ENCODE results near the gene CSF1.

Gene CSF1

DNA sequence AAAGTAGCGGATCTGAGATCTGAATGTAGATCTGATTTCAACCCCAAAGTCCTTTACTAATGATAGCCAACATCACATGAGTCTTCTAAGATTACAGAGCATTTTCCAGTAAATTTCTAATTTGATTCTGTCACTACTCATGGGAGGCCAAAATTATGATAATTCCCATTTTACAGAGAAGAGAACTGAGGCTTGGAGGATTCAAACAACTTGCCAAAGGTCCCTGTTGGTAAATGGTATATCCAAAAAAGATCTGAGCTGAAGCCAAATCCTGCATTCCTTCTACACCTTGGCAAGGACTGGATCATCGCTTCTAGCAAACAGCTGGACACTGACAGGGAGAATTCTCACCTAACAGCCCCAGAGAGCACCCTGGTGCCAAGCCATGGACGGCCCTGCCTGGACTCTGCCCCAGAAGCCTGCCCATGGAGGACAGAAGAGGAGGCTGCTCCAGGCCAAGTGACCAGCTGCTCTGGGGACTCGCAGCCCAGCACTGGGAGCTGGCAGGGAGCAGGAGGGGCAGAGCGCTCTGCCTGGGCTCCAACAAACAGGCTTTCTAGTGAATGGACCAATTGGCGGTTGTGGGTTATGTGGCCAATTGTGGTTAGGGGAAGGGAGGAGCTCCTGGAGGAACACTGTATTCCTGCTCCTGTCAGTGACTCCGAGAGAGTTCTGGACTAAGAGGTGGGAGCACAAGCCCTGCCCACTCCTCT, 6.4 kb upstream of the CSF1 start:
- Mint-ChIP-seq H3K27me3 (ENCODE audit: low read depth) (no peaks in the 10 kb centered on the region), H3K27ac (peak overlapping the region; percentile 28), H3K36me3 (ENCODE audit: low read depth) (peaks cover 11% of the 10 kb centered on the region), H3K4me3 (no peak overlapping the region), H3K9me3 (no peaks in the 10 kb centered on the region), H3K4me1 (ENCODE audit: low read depth) (peaks cover 43% of the 10 kb centered on the region)

DNA sequence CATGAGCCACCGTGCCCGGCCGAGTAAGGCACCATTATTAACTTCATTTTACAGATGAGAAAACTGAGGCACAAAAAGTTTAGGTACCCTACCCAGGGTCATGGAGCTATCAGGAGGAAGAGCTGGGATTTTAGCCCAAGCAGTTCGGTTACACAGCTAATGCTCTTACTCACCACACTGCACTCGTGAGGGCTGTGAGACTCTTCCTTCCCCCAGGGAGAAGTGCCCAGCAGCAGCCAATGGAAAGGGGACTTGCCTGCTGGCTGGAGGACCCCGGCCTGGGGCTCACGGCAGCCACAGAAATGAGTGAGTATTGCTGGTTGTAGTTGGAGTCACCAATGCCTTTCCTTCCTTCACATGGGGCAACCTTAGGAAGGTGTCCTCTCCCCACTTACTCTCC, 5.2 kb upstream of the CSF1 start:
- peak overlapping the region; percentile 71 for H3K4me3 Mint-ChIP-seq
- H3K27me3 Mint-ChIP-seq (ENCODE audit: low read depth), result no peaks in the 10 kb centered on the region
- H3K4me1 Mint-ChIP-seq (ENCODE audit: low read depth), result peaks cover 55% of the 10 kb centered on the region
- peaks cover 14% of the 10 kb centered on the region for H3K36me3 Mint-ChIP-seq (ENCODE audit: low read depth)
- no peaks in the 10 kb centered on the region for H3K9me3 Mint-ChIP-seq
- peak overlapping the region; percentile 97 for H3K27ac Mint-ChIP-seq

DNA sequence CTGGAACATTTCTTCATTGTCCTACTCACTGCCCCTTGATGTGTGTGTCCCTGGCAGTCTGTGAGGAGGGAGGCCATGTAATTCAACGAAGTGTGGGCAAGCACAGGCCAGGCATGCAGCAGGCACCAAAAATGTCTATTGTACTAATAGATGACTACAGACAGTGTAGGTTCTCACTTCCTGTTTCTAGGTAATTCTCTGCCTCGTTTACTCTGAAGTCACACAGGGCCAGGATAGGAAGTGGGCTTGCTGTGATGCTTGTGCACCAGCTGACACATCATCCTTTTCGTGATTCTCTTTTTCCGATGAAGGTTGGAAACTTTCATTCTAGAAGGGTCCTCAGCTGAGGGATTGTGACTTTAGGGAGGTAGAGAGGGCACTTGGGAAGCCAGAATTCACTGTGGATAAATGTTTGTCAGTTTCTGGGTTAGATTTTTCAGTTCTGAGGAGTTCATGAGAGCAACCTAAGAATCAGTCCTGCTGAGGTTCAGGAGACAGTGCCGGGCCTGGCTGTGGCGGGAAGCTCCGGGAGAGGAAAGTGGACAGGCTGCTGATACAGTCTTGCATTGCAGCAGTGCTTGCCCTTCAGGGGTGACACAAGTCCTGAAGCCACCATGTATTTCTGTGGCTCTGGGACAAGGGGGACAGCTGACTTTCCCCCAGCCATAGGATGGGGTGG, 4.3 kb upstream of the CSF1 start:
- Mint-ChIP-seq H3K4me1 (ENCODE audit: low read depth) (peaks cover 55% of the 10 kb centered on the region), H3K27ac (peak overlapping the region; percentile 97), H3K4me3 (peak overlapping the region; percentile 71), H3K36me3 (ENCODE audit: low read depth) (peaks cover 14% of the 10 kb centered on the region), H3K27me3 (ENCODE audit: low read depth) (no peaks in the 10 kb centered on the region), H3K9me3 (no peaks in the 10 kb centered on the region)

DNA sequence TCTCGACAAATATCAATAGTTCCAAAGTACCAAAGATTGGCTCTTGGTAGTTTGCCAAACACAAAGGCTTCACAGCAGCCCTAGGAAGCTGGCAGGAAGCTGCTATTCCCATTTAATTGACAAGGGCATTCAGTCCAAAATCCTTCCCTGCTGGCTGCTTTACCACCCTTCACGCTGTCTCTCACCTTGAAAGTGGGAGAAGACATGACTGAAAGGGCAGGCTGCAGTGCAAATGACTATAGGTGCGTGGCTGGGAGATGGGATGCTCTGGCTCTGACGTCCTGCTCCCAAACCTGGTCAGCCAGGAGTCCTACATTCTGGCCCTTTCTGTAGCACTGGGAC, 3.8 kb upstream of the CSF1 start:
- H3K27me3 Mint-ChIP-seq (ENCODE audit: low read depth), result no peaks in the 10 kb centered on the region
- H3K9me3 Mint-ChIP-seq, result no peaks in the 10 kb centered on the region
- peaks cover 17% of the 10 kb centered on the region for H3K36me3 Mint-ChIP-seq (ENCODE audit: low read depth)
- H3K4me3 Mint-ChIP-seq, result no peak overlapping the region
- H3K27ac Mint-ChIP-seq, result peak overlapping the region; percentile 24
- peaks cover 54% of the 10 kb centered on the region for H3K4me1 Mint-ChIP-seq (ENCODE audit: low read depth)

DNA sequence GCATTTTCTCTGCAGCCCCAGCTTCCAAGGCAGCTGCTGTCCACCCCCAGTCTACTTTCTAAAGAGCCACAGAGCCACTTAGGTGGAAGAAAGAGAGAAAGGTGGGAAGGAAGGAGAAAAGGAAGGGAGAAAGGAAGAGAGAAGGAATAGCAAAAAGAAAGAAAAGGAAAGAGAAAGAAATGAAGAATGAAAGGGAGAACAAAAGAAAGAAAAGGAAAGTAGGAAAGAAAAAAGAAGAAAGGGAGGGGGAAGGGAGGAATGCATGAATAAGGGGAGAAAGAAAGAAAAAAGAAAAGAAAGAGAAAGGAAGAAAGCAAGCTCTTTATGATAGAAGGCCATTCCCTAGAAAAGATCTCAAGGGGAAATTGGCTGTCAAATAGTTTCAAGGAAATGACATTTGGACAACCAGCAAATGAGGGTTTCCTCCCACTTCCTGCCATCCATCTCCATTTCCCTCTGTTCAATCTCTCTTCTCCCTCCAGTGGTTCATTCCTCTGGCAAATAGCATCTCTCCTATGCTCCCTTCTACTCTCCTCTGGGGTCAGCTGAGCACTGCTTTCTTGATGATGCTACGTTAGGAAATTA, 3.4 kb upstream of the CSF1 start:
- Mint-ChIP-seq H3K27me3 (ENCODE audit: low read depth) (no peaks in the 10 kb centered on the region), H3K27ac (peak overlapping the region; percentile 86), H3K9me3 (no peaks in the 10 kb centered on the region), H3K4me1 (ENCODE audit: low read depth) (peaks cover 54% of the 10 kb centered on the region), H3K4me3 (peak overlapping the region; percentile 55), H3K36me3 (ENCODE audit: low read depth) (peaks cover 19% of the 10 kb centered on the region)

DNA sequence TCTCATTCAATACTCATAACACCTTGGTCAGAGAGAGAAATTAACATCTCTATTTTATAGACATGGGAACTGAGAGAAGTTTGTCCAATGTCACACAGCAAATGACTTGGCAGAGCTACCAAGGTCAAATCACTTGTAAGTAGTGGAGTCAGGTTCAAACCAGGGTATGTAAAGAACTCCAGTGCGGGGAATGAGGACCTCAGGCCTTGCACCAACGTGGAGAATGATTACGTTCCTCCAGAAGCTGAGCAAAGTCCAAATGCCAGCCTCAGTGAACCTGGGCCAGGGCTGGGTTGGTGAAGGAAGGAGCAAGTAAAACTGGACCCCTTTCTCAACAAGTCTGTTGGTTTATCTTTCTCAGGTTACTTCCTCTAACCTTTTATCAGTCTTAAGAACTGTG, 1.8 kb upstream of the CSF1 start:
- Mint-ChIP-seq H3K27me3 (ENCODE audit: low read depth) (no peaks in the 10 kb centered on the region), H3K4me3 (no peak overlapping the region), H3K9me3 (no peaks in the 10 kb centered on the region), H3K4me1 (ENCODE audit: low read depth) (peaks cover 67% of the 10 kb centered on the region), H3K36me3 (ENCODE audit: low read depth) (peaks cover 28% of the 10 kb centered on the region), H3K27ac (peak overlapping the region; percentile 9)

DNA sequence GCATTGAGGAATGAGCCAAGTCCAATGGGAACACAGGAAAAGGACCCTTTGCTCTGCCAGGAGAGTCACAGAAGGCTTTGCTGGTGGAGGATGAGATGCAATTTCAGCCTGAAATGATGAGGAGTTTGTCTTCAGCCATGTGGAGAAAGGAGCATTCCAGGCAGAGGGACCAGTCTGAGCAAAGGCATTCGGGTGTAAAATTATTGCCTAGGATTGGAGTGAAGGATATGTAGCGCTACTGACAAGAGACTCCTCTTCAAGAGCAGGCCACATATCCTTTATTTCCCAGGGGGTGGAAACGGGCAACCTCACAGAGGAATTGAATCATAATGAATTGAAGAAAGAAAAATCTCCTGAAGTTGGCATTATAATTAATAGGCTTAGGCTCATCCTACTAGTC, 1.1 kb upstream of the CSF1 start:
- Mint-ChIP-seq H3K36me3 (ENCODE audit: low read depth) (peaks cover 32% of the 10 kb centered on the region), H3K9me3 (no peaks in the 10 kb centered on the region), H3K27me3 (ENCODE audit: low read depth) (no peaks in the 10 kb centered on the region), H3K4me3 (peak overlapping the region; percentile 92), H3K27ac (peak overlapping the region; percentile 94), H3K4me1 (ENCODE audit: low read depth) (peaks cover 67% of the 10 kb centered on the region)

DNA sequence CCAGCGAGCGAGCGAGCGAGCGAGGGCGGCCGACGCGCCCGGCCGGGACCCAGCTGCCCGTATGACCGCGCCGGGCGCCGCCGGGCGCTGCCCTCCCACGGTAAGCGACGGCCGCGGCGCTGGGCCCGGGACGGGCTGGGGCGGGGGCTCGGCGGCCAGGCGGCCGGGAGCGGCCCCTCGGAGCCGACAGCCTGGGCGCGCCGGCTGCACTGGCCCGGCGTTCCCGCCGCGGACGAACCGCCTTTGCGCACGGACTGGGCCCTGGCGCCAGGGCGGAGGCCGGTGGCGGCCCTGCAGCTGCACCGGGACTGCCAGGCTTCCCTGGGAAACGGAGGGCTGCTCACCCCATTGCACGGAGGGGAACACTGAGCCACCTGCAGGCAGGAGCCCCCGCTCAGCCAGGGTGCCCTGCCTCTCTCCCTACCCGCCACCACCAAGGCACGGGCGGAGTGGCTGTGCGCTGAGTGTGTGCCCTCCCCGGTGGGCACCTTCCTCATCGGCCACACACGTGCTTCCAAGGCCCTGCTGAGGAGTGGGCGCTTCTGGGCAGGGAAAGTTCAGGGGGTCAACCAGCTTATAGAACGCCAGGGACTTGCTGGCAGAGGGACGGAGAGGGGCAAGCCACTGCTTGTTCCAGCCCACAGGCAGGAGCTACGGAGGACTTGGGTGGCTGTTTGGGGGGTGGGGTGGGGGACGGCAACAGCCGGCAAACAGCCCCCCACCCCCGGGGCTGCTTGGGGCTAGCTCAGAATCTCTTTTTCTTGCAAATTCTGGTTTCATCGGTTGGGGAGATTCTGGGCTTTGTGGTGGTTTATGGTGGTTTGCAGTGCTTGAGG, 532 bp downstream of the CSF1 start:
- H3K36me3 Mint-ChIP-seq (ENCODE audit: low read depth), result peaks cover 40% of the 10 kb centered on the region
- H3K27me3 Mint-ChIP-seq (ENCODE audit: low read depth), result no peaks in the 10 kb centered on the region
- no peaks in the 10 kb centered on the region for H3K9me3 Mint-ChIP-seq
- H3K27ac Mint-ChIP-seq, result peak overlapping the region; percentile 94
- H3K4me1 Mint-ChIP-seq (ENCODE audit: low read depth), result peaks cover 66% of the 10 kb centered on the region
- peak overlapping the region; percentile 92 for H3K4me3 Mint-ChIP-seq

DNA sequence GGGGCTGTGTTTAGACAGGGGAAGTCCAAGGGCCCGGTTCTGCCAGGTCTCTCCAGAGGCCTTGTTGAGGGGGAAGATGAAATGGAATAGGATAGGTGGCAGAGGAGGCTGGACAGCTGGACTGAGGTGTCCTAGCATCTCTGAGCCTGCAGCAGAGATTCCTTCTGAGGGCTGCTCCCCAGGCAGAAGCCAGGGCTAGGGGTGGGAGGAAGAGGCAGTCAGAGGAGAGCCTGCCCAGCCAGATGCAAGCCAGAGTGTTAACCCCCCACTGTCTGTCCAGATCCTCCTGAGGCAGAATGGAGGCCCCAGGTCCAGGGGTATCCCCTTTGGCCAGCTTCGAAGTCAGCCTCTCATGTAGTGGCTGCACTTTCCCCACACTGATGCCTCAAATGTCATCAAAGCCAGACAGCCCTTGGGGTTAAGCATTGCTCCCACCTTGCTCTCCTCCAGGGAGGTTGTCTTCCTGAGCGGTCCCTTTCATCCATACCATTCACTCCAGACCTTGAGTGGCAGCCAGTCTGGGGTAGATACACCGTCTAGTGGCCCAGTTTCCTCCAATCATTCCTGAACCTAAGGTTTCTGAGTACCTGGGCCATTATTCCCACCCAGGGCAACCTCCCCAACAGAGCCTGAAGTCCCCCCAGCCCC, 1.7 kb downstream of the CSF1 start:
- peak overlapping the region; percentile 91 for H3K4me3 Mint-ChIP-seq
- peaks cover 62% of the 10 kb centered on the region for H3K4me1 Mint-ChIP-seq (ENCODE audit: low read depth)
- no peaks in the 10 kb centered on the region for H3K9me3 Mint-ChIP-seq
- peaks cover 48% of the 10 kb centered on the region for H3K36me3 Mint-ChIP-seq (ENCODE audit: low read depth)
- no peaks in the 10 kb centered on the region for H3K27me3 Mint-ChIP-seq (ENCODE audit: low read depth)
- peak overlapping the region; percentile 87 for H3K27ac Mint-ChIP-seq

DNA sequence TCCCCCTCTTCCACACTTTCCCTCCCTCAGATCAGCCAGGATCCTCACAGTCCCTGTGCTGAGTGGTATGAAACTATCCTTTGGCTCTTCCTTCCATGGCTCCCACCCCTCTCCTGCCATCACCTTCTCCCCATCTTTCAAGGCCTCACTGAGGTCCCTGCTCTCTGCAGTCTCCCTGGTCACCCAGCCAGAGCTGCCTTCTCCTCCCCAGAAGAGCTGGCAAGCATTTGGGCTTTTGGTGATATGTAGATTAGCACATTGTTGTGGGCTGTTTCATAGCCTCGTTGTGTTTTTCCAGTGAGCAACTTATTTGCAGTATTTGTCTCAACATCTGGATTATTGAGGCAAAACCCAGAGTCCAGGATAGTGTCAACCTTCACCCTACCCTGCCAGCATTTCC, 2.2 kb downstream of the CSF1 start:
- Mint-ChIP-seq H3K9me3 (no peaks in the 10 kb centered on the region), H3K4me1 (ENCODE audit: low read depth) (peaks cover 60% of the 10 kb centered on the region), H3K27ac (peak overlapping the region; percentile 83), H3K4me3 (peak overlapping the region; percentile 91), H3K27me3 (ENCODE audit: low read depth) (no peaks in the 10 kb centered on the region), H3K36me3 (ENCODE audit: low read depth) (peaks cover 53% of the 10 kb centered on the region)

DNA sequence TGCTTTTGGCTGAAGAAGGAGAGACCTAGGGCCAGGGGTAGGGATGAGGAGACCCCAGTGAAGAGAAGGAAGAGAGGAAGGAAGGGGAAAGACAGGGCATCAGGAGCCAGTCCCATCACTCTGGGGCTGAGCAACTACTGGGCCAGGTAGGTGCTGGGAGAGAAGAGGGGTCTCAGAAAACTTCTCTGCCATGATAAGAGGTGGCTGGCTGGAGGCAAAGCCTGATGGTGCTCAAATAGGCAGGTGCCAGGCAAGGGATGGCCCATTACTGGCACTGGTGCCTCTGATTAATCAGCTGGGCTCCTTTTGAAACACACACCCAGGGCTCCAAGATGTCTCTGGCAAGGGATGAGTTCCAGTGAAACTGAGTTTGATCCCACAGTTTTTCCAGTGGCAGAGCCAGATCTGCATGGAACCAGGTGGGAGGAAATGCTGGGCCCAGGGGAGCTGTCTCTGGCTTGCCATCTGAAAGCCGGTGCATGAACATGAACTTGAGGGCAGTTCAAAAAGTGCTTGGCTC, 2.8 kb downstream of the CSF1 start:
- Mint-ChIP-seq H3K27ac (peak overlapping the region; percentile 83), H3K9me3 (no peaks in the 10 kb centered on the region), H3K4me1 (ENCODE audit: low read depth) (peaks cover 59% of the 10 kb centered on the region)

DNA sequence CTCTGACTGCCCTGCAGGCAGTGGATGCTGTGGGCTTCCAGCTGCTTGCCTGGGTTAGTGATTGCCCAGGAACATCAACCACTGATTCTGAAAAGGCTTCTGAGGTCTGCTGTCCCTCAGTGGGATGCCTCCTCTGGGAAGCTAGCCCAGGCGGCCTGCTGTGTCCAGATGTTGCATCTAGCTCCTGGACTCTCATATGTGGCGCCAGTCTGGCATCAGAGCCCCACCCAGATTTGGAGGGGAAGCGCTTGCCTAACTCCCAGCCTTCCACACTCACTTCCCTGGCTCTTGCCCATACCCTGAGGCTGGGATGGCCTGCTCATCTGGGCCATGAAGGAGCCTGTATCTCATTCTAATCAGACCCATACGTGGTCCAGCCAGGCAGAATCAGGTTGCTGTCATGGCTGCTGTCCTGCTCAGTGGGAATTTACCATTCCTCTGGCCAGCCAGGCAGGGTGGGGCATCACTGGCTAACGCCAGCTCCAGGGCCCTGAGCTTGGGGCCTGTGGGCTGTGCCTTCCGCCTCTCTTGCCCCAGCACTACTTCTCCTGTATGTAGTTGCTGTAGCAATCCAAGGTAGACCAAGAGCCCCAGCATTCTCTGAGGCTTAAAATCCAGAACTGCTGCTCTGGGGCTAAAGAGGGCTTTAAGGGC, 4.1 kb downstream of the CSF1 start:
- H3K27ac Mint-ChIP-seq, result no peak overlapping the region
- H3K36me3 Mint-ChIP-seq (ENCODE audit: low read depth), result peaks cover 66% of the 10 kb centered on the region
- peaks cover 48% of the 10 kb centered on the region for H3K4me1 Mint-ChIP-seq (ENCODE audit: low read depth)
- no peaks in the 10 kb centered on the region for H3K27me3 Mint-ChIP-seq (ENCODE audit: low read depth)
- no peaks in the 10 kb centered on the region for H3K9me3 Mint-ChIP-seq
- peak overlapping the region; percentile 41 for H3K4me3 Mint-ChIP-seq

More for the DNA sequence above, 2.8 kb downstream of the CSF1 start:
- peaks cover 59% of the 10 kb centered on the region for H3K36me3 Mint-ChIP-seq (ENCODE audit: low read depth)
- H3K27me3 Mint-ChIP-seq (ENCODE audit: low read depth), result no peaks in the 10 kb centered on the region
- peak overlapping the region; percentile 91 for H3K4me3 Mint-ChIP-seq

DNA sequence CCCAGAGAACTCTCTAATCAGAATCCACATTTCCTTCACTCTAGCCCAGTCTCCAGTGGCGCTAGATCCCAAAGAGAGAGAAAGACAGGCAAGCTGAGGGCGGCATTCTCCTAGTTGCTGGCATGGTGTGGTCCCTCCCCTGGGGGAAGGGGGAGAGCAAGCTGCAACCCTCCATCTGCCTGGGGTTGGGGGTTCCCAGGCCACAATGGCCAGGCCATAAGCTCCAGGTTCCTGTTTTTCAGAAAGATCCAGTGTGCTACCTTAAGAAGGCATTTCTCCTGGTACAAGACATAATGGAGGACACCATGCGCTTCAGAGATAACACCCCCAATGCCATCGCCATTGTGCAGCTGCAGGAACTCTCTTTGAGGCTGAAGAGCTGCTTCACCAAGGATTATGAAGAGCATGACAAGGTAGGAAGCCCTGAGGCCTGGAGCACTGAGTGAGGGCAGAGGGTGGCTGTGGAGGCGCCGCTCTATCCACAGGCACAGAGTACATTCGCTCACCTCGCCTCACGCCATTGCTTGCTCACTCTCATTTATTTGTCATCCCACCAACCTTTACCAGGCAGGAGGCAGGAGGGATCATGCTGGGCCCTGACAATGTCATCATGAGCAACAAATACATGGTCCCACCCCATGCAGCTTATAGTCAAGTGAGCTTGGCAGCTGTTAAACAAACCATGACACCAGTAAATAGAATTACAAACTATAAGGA, 6.6 kb downstream of the CSF1 start:
- no peak overlapping the region for H3K27ac Mint-ChIP-seq
- no peaks in the 10 kb centered on the region for H3K9me3 Mint-ChIP-seq
- peaks cover 42% of the 10 kb centered on the region for H3K4me1 Mint-ChIP-seq (ENCODE audit: low read depth)
- no peaks in the 10 kb centered on the region for H3K27me3 Mint-ChIP-seq (ENCODE audit: low read depth)
- H3K4me3 Mint-ChIP-seq, result no peak overlapping the region
- peaks cover 70% of the 10 kb centered on the region for H3K36me3 Mint-ChIP-seq (ENCODE audit: low read depth)
